T47D (cell line): ENCODE results near the gene NPTXR.

ENCODE experiments used
- DNase-seq, 2 experiments: peaks; one replicate each; pipeline versions ENCODE4 v3.0.0 to v3.0.0-alpha.2; 2011 to 2012; ENCODE audit warnings: low read depth in 1 of 2, low spot score in 1 of 2
- JUND ChIP-seq: IDR thresholded peaks from 2 replicates; pipeline ENCODE4 v1.6.1; 2012; ENCODE audit warnings: low read depth
- in situ Hi-C: cut with HindIII; loops from 2 replicates; pipeline ENCODE4 v1.10.0; 2016; ENCODE audit warnings: low sequenced_read_pairs, low pct_unique_long_range_greater_than_20kb

NPTXR gene

DNA sequence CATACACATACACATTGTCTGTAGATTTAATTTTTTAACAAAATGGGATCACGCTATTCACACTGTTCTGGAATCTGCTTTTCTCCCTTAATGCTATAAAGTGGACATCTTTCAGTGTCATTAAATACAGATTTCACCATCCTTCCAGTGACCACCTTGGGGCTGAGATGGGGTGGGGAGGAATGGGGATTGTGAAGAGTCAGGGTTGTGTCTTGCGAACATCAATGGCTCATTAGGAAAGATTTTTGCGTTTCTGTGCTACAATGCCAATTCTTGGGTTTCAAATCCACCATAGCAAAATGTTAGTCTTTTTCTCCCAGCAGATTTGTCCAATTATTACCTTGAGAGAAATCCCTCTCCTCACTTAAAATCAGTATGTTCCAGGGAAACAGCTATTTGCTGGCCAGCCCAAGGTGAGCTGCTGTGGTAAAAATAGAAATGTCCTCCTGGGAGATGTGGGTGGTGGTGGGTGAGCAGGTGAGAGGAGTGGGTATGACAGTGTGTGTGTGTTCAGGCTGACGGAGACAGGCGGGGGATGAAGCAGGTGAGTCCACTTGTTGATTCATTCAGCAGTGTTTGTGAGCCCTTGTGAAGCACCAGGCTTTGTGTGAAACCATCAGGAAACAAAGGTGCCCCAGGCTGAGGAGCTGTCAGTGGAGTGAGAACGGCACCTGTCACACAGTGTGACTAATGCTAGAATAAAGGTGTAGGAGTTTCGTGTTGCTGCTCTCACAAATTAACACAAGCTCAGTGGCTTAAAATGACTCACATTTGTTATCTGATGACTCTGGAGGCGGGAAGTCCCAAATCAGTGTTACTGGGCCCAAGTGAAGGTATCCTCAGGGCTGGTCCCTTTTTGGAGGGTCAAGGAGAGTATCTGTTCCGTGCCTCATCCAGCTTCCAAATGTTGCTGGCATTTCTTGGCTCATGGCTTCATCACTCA is 29.9 kb upstream of the NPTXR start:
- DNase-seq, result no peak
- TF ChIP-seq JUND, result no peak
- in situ Hi-C loops, result no loop called here

DNA sequence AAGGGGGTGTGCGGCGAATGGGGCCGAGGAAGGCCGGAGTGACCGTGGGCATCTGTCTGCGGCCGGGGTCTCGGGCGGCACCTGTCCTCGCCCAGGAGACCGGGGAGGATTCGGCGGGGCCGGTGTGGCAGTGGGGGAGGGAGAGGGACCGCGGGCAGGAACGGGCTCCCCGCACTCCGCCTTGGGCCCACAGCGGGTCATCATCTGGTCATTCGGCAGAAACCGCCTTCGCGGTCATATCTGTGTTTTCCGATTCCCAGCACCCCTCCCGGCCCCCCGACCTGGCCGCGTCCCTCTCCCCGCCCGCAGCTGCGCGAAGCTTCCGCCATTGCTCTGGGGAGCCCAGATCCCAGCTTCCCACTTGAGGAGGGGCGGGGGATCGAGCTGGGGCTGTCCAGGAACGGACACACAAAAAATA is 29.0 kb upstream of the NPTXR start:
- in situ Hi-C loops, result no loop called here
- TF ChIP-seq JUND, result no peak
- DNase-seq, result peak in 1 of 2 experiments; percentile 26

DNA sequence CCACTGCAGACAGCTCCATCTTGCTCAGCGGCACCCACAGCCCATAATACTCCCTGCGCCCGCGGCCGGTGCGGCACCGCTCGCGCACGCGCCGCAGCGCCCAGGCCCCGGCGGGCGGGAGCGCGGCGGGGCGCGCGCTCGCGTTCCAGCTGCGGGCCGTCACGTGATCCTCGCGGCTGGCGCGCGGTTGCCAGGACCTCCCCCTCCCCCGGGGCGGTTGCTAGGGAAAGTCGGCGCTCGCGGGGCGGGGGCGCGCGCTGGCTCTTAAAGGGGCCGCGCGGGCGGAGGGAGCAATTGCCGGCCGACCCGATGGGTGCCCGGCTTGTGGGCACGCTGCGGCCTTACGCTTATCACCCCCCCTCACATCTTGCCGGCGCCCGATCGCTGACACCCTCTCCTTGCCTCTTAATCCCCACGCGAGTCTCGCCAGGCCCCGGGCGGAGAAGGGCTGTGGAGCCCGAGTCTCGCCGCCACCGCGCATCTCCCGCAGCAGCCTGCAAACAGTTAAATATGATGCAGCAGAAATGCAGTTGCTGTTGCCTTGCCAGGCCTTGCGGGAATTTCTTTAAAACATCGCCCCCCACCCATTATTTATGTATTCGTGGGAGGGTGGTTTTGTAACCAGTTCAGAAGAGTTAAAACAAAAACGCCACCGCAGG is 28.5 kb upstream of the NPTXR start, which contains the start of gene CBX6:
TSS of gene CBX6 (minus strand) at position 45 of the 659 bp plus-strand sequence. CDS start at position 19, 26 bp downstream.
- in situ Hi-C loops, result no loop called here
- DNase-seq, result peak; percentile 93 to 94
- TF ChIP-seq JUND, result no peak

DNA sequence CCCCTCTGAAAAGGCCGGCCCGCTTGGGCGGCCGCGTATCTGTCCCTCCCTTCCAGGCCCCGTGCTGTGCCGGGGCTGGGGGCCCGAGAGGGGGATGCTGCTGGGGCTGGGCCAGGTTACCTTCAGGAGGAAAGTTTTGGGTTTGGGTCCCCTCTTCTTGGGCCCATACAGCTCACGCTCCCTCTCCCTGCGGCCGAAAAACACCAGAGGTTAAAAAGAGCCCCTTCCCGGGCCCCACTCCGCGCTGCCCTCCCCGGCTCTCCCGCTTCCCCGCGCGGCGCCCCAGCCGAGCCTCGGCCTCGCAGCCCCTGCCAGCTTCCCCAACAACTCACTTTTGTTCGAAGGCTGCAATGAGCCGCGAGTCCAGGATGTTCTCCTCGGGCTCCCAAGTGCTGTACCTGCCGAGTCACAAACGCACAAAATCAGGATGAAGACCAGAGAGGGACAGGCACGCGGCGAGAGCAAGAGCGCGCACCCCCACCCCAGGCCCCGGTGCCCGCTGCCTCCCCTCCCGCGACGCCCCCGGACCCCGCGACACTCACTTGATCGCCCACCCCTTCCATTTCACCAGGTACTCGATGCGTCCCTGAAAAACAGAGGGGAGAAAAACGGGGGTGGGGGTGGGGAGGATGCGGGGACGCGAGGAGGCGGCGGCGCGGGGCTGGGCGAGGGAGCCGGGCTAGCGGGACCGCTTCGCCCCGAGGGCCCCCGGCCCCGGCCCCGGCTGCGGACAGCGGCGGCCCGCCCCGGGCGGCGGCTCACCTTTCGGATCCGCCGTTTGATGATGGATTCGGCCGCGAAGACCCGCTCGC is 27.7 kb upstream of the NPTXR start:
- in situ Hi-C loops, result no loop called here
- no peak for TF ChIP-seq JUND
- no peak for DNase-seq

DNA sequence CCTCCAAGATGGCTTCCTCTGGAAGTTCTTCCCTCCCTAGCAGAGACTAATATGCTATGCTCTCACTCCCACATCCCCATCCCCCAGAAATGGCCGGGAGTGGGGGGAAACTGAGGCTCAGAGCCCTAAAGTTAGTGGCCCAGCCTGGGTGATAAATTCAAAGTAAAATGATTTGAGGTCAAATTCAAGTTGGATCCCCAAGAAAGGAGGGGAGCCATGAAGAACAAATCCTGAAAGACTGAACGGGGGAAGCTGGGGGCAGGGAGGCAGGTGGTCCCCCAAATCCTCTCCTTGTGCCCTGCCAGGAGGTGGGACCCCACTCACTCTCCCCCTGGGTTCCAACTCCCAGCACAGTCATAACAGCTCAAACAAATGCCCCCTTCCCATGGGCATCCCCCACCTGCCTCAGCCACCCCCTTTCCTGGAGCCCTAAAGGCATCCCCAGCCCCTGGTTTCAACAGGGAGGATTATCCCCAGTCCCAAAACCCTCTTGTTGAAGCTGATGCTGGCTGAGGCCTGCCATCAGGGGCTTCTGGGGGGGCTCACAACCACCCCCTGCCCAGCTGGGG is 27.0 kb upstream of the NPTXR start:
- in situ Hi-C loops, result no loop called here
- no peak for TF ChIP-seq JUND
- no peak for DNase-seq

DNA sequence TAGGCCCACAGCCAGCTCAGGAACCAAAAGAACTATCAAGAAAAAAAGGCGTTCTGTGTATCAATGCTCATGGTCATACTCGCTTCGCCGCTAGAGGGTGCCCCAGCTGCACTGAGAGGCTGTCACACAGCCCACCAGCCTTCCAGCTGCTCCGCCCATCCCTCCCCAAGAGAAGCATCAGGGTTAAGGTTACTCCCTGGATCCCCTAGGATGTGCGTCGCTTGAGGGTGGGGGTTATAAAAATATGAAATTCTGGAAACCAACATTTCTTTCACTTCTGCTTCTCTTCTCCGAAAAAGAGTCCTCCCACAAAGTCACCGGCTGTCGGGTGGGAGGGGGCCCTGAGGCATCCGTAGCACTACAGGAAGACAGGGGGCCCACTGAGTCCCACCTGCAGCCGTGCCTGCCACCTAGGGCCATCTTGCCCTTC is 26.5 kb upstream of the NPTXR start:
- peak; percentile 50 to 68 for DNase-seq
- TF ChIP-seq JUND, result no peak
- in situ Hi-C loops, result no loop called here

DNA sequence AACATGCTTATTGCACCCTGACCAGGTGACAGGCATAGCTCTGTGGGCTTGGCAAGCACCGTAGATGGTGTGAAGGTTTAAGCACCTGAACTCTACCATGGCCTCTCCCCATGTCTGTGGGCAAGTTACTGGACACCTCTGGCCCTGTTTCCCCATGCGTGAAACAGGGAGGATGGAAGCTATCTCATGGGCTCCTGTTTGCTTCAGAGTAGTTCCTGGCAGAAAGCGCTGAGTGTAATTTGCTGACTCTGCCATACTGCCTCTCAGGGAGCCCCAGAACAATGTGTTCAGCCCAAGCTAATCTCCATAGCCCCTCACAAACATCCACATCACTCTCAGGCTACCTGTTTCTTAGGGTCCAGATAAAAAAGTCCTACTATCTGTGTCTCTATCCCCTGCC is 25.8 kb upstream of the NPTXR start:
- no peak for DNase-seq
- in situ Hi-C loops, result no loop called here
- no peak for TF ChIP-seq JUND

DNA sequence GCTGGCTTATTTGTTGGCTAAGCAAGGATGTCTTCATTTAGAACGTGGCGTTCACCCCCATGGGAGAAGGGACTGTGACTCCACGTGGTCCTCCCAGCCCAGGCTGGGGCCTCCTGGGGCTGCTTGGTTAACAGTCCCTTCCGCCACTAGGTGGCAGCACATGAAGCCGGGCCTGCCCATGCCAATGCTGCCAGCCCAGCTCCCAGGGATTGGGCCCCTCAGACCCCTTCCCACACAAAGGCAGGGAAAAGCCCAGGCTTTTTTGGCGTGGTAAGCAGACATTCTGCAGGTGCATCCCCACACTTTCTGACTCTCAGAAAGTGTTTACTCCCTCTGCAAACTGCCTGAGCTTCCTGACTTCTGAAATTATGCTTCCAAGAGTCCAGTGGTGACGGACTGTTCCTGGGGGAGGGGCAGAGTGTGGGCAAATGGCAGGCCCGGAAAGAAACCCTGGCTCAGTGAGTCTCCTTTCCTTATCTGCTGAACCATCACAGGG is 25.1 kb upstream of the NPTXR start:
- in situ Hi-C loops, result no loop called here
- no peak for TF ChIP-seq JUND
- DNase-seq, result peak; percentile 59 to 75

DNA sequence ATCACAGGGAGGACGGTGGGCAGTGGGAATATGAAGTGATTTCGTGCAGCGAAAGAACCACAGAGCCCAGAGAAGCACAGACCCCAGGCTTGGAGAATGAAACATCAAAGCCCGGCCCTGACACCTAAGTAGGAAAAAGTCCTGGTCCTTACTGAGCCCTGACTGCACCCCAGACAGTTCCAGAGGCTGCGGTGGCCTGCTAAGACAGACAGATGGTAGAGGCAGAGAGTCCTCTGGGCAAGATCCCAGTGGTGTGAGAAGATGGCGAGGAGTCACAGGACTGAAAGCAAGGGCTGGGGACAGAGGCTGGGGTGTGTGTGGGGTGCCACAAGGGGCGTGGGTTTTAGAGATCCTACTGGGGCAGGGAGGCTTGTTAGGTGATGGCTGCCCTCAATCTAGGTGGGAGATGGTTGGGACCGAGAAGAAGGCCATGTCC is 24.5 kb upstream of the NPTXR start:
- no peak for TF ChIP-seq JUND
- DNase-seq, result no peak
- in situ Hi-C loops, result no loop called here

DNA sequence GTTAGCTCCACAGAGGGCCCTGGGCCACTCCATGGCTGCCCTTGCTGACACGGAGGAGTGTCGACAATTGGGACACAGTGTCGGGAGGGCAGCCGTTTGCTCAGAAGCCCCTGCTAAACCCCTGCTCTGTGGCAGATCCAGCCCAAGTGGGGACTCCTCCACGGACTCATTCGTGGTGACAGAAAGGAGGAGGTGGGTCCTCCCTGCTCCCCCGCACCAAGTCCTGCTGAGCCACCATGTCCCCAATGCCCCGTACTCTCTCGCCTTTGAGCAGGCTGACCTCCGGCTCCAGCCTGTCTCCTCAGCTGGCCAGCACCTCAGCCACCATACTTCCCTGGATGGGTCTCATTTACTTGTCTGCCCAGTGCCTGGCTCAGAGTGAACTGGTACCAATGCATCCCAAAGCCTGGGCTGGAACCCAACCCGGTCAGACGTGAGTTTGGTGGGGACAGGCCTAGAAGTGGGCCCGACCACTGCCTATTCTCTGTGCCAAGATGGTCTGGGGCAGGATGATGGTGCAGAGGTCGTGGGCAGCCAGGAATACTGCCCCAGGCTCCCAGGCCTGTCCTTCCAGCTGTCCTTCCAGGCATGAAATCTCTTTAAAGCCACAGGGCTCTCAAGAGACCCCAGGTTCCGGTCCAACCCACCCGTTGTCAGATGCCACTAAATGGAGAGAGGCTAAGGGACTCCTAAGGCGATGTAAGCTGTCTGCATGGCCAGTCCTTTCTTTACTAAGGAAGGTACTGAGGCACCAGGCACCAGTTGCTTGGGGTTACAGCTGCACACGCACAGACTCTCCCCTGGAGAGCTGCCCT is 23.9 kb upstream of the NPTXR start:
- in situ Hi-C loops, result no loop called here
- DNase-seq, result no peak
- TF ChIP-seq JUND, result no peak

DNA sequence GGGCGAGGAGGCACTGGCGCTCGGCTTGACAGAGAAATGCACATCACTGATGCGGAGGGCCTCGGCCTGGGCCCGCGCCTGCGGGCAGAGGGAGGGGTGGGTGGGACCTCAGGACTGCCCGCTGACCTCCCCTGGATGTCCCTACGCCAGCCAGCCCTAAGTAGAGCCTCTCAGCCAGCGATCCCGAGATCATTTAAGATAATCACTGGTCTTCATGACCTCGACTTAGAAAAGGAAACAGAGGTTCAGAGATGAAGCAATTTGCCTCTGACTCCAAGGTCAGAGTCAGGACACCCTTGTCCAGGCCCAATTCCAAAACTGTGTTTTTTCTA is 23.3 kb upstream of the NPTXR start:
- in situ Hi-C loops, result no loop called here

More for the DNA sequence above, 23.3 kb upstream of the NPTXR start:
- TF ChIP-seq JUND, result no peak
- DNase-seq, result no peak
